NCI-H1694 treated with DMSO at 0.1 percent for 48 hours (cell line): ENCODE data around the gene MACROD2.
"Not testable (repeated sequence)": the region's sequence is repeated elsewhere in the genome, so short reads cannot be mapped to it uniquely, and the experiment has no call there.

ENCODE experiments used
- DNase-seq: peaks from one replicate; lab custom pipeline; 2025; lab: John Stamatoyannopoulos, UW

The MACROD2 gene

DNA sequence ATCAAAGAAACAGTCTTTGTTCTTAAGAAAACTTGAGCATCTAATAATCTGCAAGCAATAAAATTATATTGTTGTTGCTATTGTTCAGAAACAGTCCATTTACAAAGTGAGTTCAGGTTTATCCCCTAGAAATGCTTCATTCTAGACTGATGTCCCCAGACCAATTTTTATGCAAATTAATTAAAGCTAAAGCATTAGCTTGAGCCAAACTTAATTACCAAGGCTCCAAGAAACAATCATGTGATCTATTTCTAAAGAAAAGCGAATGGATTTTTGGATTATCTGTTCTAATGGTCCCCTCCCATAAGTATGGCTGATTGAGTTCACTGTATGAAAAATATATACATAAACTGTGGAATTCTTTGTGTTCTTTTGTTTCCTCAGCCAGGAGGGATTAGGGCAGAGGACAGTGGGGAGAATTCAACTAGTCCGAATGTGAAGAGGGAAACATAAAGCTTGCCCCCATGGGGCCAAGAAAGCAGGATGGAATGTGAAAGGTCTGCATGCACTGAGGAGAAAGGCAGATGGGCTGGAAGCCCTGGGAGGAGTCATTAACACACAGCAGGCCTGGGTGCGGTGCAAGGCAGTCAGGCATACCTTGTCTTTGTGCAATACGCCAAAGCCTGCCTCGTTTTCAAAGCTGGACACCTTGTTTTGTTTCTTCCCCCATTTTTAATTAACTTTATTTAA, 1980.9 kb downstream of the MACROD2 start:
- DNase-seq = peak; percentile 5

DNA sequence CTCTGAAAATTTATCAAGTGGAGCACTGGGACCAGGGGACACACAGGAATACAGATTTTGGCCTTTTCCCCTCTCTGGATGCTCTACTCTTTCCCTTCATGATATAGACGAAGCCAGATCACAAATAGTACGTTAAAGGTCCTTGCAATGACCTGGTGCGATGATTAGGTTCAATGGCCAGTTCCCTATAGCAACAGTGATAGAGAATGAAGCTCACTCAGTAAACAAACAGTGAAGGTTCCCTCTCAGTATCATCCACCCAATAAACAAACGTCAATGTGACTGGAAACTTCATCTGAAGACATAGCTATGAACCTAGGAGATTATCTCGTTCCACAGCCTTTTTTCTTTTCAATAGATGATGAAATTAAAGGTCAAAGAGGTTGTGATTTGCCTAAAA, 1981.7 kb downstream of the MACROD2 start:
- DNase-seq = no peak

DNA sequence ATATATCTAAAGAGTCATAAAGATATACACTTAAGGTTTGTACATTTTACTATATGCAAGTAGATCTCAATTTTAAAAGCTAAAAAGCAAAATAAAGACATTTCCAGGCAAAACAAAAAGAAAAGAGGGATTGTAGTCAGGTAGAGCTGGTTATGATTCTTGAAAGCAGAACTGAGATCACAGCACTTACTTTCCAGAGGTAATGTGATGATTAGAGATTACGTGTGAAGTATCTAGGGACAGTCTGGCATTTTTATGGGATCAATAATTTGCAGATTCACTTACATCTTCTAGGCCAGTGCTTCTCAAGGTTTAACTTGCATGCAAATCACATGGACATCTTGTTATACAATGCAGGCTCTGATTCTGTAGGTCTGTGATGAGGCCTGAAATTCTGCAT, 1982.4 kb downstream of the MACROD2 start:
- DNase-seq = no peak

DNA sequence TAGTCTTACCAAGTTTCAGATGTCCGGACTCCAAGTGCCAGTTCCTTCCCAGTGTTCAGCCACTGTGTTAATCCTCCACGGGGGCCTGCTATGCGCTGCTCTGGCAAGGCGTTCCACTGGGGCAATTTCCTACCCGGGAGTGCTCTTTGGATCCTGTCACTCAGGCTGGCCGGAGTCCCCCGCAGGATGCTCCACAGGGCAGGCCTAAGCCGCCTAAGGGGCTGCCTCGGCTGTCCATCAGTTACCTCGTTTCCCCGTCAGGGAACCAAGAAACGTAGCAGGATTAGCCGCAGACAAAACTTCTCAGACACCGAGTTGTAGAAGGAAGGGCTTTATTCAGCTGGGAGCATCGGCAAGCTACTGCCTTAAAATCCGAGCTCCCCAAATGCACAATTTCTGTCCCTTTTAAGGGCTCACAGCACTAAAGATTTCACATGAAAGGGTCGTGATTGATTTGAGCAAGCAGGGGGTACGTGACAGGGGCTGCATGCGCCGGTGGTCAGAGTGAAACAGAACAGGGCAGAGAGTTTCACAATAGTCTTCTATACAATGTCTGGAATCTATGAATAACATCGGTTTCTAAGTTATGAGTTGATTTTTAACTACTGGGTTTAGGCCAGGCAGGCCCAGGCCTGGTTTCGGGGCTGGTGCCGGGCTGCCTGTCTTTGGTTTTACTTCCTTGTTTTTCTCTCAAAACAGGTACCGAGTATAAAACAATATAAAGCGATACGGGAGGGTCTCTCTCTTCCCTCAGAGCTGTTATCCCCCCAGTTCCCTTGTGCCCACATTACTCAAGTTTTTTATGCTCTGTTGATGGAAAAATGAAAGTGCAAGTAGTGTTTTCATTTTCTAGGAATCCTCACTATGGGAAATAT, 1990.4 kb downstream of the MACROD2 start:
- not testable (repeated sequence) for DNase-seq

DNA sequence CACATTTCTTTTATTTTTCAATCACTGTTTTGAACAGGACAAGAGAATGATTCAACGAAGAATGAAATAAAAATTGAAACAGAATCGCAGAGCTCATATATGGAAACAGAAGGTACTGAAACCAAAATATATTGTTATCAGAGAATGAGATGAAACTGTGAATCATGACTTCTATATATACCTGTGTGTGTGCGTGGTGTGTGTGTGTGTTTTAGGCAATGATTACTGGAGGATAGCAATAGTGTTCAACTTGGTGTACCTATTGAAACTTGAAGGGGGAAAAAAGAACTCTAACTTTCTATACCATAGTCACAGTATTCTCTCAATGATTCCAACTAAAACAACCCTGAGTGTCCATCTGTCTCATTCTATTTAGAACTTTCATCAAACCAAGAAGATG, 1991.4 kb downstream of the MACROD2 start:
- no peak for DNase-seq

DNA sequence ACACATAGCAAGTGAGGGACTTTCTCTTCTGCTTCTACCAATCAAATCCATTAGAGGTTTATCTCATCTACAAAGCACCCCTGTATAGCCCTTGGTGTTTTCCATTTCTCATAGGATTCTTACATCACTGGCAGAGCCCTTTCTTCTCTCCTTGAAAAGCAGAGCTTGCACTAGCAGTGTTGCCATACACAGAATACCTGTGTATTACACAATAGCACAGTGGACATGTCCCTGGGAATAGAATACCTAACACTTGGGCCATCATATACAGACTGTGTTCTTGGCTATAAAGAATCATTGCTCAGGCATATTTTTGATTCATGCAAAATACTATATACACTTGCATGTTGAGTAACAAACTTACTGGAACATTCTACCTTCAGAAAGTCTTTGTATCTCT, 1996.0 kb downstream of the MACROD2 start:
- DNase-seq = no peak

DNA sequence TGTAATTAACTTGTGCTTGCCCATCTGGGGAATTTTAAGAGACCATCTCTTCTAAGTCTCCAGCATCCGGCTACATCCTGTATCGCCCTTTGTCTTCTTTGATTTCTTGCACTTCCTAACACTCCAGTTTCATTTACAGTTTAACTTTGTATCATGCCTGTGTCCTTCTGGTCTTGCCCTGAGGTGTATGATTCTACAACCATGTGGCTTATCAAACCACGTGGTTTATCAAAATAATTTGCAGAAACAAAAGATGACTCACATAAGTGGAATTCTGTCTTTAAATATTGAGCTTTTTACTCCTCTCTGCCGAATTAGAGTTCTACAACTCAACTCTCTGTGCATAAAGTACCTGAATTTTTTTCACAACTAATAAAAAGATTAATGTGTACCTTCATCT, 1997.2 kb downstream of the MACROD2 start:
- DNase-seq = no peak

DNA sequence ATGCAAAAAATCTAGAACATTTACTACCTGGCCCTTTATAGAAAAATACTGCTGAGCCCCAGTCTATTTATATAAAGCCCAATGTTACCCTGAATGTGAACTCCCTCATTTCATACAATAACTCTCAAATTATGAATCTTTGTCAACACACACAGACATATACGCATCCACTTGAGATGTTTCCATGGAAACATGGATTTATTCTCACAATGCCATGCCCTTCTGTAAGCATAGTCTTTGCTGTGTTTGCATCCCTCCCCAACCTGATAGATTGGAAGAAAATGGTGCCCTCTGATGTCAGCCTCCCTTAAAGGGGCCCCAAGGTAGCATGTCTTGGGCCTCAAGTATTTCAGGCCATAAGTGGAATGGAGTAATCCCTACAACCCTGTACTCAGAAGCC, 2004.8 kb downstream of the MACROD2 start:
- no peak for DNase-seq

DNA sequence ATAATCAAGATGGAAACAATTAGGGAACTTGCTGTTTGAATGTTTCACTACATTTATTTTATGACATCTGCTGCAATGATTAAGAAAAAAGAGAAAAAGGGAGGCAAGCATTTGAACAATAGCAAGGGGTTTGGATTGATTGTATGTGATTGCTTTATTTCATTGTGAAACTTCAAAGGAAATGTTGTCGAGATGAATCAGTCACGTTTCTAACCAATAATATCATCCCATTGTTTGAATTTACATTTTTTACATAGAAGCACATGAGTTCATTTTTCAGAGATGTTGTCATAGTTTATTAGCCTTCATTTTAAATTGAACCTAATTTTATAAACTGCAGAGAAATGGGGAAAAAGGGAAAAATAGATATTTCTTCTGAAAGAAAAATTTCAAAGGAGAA, 2006.0 kb downstream of the MACROD2 start:
- no peak for DNase-seq

DNA sequence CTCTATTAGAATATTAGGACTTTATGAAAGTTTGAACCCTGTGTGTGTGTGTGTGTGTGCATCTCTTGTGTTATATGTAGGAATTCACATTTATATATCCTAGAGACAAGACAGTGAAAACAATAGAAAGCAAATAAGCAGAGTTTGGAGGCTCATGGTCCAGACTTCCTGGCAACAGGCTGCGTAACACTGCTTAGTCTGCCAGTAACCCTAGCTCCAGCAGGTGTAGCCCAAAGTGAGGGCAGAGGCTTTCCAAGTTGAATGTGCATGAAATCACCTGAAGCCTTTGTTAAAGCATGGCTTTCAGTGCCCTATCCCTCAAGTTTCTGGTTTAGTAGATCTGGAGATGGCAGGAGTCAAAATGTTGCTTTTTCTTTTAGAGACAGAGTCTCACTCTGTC, 2008.0 kb downstream of the MACROD2 start:
- no peak for DNase-seq

DNA sequence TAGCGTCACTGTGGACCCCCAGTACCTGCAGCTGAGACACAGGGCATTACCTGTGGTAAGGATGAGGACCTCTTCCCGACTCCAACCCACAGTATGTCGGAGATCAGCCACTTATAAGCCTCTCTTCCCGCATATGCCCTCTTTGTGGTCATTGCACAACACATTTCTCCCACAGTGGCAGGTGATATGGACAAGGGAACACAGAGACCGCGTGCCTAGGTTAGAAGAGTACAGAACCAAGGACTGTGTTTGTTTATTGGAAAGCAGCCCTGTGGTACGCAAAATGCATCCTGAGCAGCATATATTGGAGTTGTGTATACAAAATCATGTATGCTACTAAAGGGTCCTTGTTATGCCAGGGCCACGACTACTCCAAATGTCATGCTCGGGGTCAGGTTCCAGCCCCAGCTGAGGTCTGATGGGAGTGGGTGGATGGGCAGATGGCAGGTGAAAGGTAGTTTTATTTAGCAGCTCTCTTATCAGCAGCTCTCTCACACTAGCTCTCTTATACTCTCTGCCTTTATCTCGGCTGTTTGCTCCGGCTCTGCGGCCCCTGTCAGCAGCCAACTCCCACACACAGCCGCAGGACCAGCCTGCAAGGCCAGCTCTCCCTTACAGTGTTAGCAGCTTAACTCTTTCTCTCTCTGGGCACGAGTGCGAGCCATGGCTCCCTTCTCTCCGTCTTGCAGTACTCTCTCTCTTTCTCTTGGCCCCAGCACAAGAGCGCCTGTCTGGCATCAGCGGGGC, 2009.0 kb downstream of the MACROD2 start:
- no peak for DNase-seq

DNA sequence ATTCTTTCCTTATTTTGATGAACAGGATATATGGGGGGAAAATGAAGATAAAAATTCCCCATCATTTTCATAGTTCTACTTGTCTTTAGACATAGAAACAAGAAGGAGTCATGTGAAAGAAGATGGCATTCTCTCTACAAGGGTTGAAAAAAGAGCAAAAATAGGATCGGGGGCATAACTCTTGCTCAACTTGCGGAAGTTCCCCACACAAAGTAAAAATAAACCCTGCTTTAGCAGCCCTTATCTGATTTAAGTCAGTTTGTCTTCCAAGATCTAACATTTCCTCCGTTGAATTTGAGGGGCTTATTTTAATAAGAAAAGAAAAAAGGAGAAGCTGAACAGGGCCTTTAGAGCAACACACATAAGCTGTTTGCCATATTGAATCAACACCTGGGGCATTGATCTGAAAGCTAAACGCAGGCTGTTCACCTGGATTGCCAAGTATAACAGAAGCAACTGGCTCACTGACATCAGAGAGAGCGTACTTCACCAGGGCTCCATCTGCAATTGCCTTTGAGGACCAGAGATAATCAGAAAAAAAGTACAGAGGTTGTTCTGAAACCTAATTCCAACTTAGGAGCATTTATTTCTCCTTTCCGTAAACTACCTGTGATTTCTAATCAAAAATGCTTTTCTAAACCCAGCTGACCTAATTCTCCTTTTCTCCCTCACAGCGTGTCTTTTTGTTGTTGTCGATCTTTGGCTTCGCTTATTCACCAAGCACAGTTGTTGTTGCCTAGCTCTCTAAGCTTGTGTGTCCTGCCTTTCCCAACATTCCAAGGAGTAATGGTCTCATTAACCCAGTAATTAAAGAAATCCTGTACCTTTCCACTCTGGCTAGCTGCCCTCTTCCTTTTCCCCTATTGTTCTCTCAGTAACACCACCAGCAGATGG, 2010.0 kb downstream of the MACROD2 start:
- DNase-seq = no peak

DNA sequence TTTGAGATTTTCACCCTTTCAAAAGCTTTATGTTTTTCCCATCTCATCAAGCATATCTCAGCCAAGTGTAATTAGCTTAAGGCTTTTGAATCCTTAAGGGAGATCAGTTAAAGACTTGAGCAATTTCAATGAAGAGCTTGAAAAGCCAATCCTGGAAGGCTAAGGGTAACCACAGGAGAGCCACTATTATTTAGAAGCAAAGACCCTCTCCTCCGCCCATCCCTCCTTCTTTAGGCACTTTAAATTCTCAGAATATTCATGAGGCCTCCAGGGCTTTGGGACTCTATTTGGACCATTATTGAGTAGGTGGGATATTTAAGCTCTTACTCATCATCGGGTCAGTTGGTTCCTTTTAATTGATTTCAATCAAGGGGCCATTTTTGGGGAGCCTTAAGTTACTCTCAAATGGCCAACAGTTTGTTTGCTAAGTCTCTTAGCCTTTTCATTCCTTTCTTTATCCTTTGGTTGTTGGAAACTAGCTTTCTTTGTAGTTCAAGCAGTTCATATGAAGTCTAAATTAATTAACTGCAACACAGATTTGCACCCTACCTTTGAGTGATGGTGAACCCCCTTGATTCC, 2010.7 kb downstream of the MACROD2 start:
- no peak for DNase-seq

DNA sequence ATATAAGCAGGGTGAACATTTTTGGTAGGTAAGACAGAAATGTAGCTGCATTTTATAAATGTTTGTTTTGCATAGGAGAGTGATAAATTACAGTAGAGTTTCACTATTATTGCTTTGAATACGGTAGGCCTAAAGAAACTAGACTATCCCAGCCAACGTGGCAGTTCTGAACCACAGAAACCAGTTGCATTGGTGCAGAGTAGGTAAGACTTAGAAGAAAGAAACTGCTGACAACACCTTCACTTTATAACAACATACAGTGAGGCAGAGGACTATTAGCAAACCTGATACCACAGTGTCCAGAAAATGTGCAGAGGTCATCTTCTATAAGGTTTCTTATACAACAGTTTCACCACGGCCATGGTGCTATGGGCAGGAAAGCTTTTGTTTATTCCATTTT, 2011.8 kb downstream of the MACROD2 start:
- no peak for DNase-seq

DNA sequence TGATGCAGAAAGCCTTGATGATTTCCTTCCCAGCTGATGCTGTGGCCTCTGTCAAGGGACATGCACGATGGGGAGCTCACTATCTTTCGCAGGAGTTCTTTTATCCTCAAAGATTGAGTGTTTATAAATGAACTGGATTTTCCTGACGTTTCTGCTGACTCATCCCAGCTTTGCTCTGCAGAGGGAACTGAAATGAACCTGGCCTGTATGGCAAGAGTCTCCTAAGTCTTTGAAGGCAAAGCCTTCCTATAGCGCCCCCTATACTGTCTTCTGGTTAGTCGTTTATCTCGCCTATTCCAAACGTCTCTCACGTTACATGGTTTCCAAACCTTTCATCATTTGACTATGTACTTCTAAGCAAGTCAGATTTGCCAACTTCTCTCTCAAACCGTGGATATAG, 2012.6 kb downstream of the MACROD2 start:
- DNase-seq = no peak

DNA sequence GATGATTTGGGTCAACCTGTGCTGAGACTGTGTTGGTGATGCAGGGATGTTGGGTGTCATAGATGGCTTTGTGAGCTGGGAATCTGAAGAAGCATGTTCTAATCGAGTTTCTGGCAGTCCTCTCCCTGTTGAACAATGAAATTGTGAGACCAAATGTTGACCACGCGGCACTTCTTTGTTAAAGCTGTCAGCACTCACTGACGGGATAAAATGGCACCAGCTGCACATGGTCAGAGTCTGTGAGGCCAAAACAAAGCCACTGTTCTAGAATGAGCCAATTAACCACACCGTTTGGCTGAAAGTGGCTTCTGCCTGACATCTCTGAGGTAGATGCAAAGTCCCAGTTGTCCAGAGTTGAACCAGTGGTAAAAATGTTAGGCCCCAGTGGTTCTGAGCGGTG, 2015.7 kb downstream of the MACROD2 start:
- no peak for DNase-seq

DNA sequence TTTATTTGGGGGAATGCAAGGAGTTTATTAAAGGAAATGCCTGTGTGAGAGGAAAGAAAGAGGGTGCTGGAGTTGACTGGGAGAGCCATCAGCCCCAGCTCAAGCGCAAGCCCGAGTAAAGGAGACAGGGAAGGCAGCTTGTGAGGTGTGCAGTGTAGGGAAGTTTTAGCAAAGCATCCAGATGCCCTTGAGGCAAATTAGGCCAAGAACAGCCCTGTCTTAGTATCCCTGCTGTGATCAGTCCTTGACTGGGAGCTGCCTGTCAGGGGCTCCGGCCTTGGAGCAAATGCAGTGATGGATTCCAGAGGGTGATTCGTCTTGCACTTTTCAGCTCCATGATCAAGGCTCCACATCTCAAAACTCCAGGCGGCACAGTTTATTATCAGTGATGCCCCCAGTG, 2016.2 kb downstream of the MACROD2 start:
- DNase-seq = no peak

DNA sequence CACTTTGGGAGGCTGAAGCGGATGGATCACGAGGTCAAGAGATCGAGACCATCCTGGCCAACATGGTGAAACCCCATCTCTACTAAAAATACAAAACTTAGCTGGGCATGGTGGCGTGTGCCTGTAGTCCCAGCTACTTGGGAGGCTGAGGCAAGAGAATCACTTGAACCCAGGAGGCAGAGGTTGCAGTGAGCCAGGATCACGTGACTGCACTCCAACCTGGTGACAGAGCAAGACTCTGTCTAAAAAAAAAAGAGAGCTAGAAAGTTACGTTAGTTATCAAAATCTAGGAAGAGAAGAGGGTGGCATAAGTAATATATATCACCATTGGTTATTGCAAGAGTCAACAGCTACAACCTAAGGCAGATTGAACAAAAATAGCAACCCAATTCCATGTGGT, 2017.6 kb downstream of the MACROD2 start:
- DNase-seq = not testable (repeated sequence)

DNA sequence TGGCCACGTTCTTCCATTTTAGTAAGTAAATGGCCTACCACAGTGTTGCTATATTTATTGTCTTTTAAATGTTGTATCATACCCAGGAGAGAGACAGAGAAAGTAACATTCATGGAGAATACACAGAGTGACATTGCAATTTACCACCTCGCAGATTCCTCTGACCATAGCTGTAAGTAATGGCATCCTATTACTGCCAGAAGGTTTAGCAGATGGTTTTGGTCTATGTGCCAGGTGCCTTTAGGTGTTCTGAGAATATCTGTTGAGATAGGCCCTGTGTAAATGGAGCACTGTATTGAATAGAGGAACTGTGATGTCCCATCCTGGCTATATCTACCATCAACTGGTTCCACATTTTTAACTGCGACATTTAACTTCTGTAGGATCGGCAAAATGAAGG, 2018.3 kb downstream of the MACROD2 start:
- DNase-seq = no peak

DNA sequence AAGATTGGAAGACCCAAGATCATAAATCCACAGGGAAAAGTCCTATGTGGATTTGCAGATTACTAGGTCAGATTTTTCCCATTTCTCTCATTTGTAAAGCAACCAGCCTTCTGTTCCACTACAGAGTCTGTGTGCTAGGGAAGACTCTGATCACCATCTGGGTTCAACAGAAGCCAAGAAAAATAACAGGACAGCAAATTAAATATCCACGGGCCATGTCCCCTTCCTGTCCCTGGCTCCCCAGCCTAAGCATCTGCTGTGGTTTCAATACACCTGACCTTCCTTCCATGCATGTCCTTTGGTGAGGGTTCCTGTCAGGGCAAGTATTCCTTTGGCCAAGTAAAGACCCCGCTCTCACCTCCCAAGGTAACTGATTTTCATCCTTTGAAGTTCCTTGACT, 2019.1 kb downstream of the MACROD2 start:
- DNase-seq = no peak

DNA sequence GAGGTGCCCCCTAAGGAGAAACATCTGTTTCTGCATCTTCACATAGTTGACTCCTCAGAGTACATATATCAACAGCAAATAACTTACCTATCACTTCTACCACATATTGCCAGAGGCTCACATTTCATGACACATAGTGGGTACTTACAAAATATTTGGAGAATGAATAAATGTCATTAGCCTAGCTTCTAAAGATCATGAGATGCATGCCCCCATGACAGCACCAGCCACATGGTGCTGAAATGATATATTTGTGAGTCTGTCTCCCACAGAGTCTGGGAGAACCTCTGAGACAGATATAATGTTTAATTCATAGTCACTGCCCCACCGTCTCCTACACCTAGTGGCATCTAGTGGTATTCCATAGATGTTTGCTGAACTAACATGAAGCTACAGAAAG, 2022.3 kb downstream of the MACROD2 start:
- no peak for DNase-seq
